GM18505 (cell line): ENCODE measurements around the gene EXOSC9.
A peak's percentile ranks its signal among the peaks of the same experiment; 100 is the strongest.

Experiments
- ATAC-seq: cut with Tn5 transposase; IDR thresholded peaks from one replicate; pipeline ENCODE4 v1.9.1; 2021; ENCODE audit not compliant: unreplicated experiment
- POLR2A ChIP-seq: IDR thresholded peaks from 4 replicates; pipeline ENCODE4 v1.6.1; 2011; ENCODE audit warnings: borderline replicate concordance; ENCODE audit not compliant: insufficient read depth, insufficient read length; ENCODE audit errors: extremely low read depth

EXOSC9 gene

DNA sequence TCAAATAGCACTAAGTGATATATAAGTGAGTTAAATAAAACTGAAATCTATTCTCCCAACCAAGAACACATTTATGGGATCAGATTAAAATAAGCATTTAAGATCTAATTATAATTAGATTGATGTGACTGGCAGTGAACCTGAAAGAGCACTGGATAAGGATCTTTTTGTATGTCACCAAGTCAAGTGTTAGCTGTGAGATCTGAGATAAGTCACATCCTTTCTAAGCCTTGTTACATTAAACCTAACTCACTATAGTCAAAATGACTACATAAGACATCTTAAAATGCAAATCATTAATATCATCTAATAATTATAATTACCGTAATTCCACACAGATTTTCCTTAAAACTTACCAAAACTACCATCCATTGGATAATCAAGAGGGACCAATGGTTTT, 20.9 kb downstream of the EXOSC9 start:
- no peak for TF ChIP-seq POLR2A
- no peak for ATAC-seq

GRCh38 chr4:121822796-121823504, 21.8 kb downstream of the EXOSC9 start:
- ATAC-seq: peak; percentile 41
- no peak for TF ChIP-seq POLR2A

DNA sequence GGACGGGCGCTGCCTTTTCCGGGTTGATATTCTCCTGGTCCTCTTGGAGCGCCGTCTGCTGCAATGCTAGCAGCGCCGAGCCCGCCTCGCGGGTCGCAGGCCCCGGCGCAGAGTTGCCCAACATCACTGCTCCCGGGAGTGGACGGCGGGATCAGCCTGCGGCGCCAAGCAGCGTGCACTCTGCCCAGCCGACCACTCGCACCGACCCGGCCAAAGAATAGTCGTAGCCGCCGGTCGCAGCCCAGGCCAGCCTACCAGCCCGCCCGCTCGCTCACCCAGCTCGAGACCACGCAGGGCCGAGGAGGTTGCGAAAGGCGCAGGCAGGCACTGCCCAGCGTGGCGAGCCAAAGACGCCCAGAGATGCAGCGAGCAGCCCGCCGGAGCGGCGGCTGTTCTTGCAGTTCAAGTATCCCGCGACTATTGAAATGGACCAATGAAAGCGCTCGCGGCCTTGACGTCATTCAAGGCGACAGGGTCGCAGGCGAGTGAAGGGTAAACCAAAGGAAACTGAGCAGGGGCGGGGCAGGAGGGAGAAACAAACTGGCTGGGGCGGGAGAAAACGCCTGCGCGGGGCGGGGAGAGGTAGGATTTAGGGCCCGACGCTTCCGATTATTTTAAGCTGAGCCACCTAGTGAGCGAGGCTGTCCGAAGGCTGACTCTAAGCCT, 22.5 kb downstream of the EXOSC9 start, which contains the start of gene CCNA2:
Gene CCNA2, minus strand, starts transcription at position 379 of the 666 bp plus-strand sequence. Its CDS starts 255 bp downstream, at position 124.
- ATAC-seq: peak; percentile 93
- TF ChIP-seq POLR2A: peak; percentile 90

GRCh38 chr4:121824171-121824527, 23.0 kb downstream of the EXOSC9 start:
- peak; percentile 1 for ATAC-seq
- no peak for TF ChIP-seq POLR2A

DNA sequence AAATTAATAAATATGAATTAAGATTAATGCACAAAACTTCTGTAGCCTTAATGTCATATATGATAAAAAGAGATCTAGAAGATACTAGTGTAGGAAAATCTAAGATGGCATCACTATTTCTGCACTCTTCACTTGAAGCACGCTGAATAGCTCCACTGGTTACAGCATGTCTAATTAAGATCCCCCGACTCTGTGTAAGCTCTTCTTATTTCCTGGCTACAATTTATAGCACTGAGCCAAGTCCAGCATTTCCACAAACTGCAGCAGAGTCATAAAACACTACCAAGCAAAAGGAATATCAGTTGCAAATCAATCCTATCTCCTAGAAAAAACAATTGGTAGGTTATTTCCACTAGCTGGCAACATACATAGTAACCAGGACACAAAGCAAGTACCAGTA, 23.8 kb downstream of the EXOSC9 start:
- no peak for TF ChIP-seq POLR2A

DNA sequence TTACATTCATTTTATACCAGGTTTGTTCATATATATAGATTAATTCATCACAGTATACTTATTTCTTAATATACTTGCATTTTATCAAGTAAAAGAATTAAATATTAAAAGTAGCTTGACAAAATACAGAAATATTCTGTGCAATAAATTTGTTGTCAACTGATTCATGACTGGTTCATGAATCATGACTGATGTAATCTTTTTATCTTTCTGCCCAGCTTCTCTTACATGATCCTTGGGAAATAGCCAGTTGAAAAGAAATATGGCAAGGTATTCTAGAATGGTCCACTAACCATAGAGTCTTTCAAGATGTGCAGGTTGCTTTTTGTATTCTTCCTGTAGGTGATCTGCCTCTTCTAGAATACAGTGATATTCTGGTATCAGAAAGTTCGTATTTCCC, 26.7 kb downstream of the EXOSC9 start:
- no peak for TF ChIP-seq POLR2A
- no peak for ATAC-seq

More for the DNA sequence above, 23.8 kb downstream of the EXOSC9 start:
- no peak for ATAC-seq

GRCh38 chr4:121829511-121829910, 28.4 kb downstream of the EXOSC9 start:
- no peak for ATAC-seq
- no peak for TF ChIP-seq POLR2A

GRCh38 chr4:121838136-121838535, 37.0 kb downstream of the EXOSC9 start:
- TF ChIP-seq POLR2A: no peak
- ATAC-seq: no peak

DNA sequence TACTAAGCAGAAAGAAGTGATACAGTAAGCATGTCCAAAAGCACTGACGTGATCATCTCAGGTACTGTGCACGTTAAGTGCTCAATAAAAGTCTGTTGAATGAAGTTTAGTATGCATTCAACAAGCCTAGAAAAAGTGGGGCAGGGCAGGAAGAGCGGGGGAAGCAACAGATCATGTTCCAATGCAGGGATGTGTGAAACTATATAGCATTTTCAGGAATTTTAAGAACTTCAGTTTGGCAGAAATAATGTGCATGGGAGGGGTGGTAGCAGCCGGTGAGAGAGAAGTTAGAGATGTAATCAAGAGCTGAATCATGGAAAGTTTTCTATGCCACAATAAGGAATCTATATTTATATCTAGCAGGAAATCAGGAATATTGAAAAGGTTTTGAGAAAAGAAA, 41.7 kb downstream of the EXOSC9 start:
- ATAC-seq: no peak
- TF ChIP-seq POLR2A: no peak

DNA sequence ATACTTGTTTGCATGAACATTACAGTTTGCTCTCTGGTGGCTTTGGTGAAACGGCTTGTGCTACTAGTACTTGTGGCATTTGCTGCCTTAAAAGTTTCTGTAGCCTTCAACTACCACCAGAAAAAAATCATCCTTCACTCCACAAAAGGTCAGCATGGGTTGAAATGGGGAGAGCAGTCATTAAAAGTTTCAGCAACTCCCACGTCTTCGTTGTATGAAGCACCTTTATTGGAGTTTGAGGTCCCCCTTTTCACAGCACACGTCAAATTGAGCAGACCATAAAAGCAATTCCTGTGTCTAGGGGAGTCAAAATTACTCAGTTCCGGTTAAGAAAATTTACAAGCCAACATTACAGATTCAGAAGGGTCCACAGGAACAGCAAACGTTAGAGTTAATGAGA, 45.5 kb downstream of the EXOSC9 start:
- ATAC-seq: no peak

DNA sequence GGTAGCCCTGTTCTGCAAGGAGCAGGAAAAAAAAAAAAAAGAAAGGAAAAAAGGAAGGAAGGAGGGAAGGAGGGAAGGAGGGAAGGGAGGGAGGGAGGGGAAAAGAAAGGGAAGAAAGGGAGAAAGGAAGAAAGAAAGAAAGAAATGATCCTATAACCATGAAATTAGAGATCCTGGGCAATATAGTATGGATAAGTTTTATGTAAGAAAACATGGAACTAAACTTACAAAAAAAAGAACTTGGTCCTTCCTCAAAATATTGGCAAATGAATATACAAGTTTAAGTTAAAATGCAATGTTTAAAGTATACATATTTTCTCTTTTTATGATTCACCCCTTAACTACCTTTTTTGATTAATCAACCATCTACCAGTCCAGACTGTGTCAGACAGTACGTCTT, 50.2 kb downstream of the EXOSC9 start:
- TF ChIP-seq POLR2A: no peak
- ATAC-seq: no peak

More for the DNA sequence above, 45.5 kb downstream of the EXOSC9 start:
- TF ChIP-seq POLR2A: no peak

GRCh38 chr4:121860121-121860520, 59.0 kb downstream of the EXOSC9 start:
- TF ChIP-seq POLR2A: no peak
- no peak for ATAC-seq

DNA sequence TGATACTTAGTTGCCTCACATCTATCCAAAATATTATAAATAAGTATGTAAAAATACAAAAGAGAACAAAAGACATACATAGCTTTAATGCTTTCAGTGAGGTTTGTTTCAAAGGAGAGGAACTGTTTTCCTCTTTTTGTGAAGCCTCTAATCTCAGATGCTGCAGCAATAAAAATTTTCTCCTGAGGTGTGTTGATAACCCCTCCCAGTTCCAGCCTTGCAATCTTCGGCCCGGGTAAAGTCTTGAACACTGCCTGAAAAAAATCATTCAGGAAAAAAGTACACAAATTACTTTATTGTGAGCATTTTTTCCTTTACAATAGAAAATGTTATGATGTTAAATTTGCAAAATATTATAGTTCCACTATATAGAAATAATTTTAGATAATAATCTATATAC, 60.3 kb downstream of the EXOSC9 start:
- TF ChIP-seq POLR2A: no peak
- ATAC-seq: no peak

DNA sequence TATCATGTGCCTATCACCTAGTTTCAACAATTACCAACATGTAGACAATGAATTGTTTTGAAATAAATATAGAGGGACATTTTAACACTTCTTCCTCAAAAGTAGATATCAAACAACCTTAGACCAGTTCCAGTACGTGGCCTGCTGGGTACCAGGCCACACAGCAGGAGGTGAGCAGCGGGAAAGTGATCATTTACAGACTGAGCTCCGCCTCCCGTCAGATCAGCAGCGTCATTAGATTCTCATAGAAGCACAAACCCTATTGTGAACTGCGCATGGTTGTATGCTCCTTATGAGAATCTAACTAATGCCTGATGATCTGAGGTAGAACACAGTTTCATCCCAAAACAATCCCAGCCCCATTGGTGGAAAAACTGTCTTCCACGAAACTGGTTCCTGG, 62.7 kb downstream of the EXOSC9 start:
- ATAC-seq: no peak
- TF ChIP-seq POLR2A: no peak
